ENCODE results near the gene TIMM13.
A peak's percentile ranks its signal among the peaks of the same experiment; 100 is the strongest.
"Not testable (repeated sequence)": the region's sequence is repeated elsewhere in the genome, so short reads cannot be mapped to it uniquely, and the experiment has no call there.

TIMM13 gene

GRCh38 chr19:2427429-2428320, at the start of gene TIMM13:
TIMM13 (minus strand) TSS chr19:2427586; CDS start chr19:2427533, 53 bp downstream.
- peak; percentile 93 for DNase-seq

- DNase-seq = no peak
These were observed 49.2 kb upstream of the TIMM13 start for GRCh38 chr19:2476451-2477140.

GRCh38 chr19:2475702-2476450, 48.5 kb upstream of the TIMM13 start, which contains the start of gene GADD45B:
GADD45B (plus strand) TSS chr19:2476127; CDS start chr19:2476359, 232 bp downstream.
- peak; percentile 94 for DNase-seq

- no peak for DNase-seq
These were observed 47.8 kb upstream of the TIMM13 start for GRCh38 chr19:2475018-2475701.

- peak; percentile 37 for DNase-seq
These were observed 47.0 kb upstream of the TIMM13 start for GRCh38 chr19:2474232-2475017.

- DNase-seq = not testable (repeated sequence)
These were observed 42.5 kb upstream of the TIMM13 start for GRCh38 chr19:2469915-2470200.

GRCh38 chr19:2469102-2469914, 41.9 kb upstream of the TIMM13 start:
- DNase-seq = no peak

- DNase-seq = no peak
These were observed 41.2 kb upstream of the TIMM13 start for GRCh38 chr19:2468596-2468995.

GRCh38 chr19:2464389-2464788, 37.0 kb upstream of the TIMM13 start:
- no peak for DNase-seq

GRCh38 chr19:2463694-2464093, 36.3 kb upstream of the TIMM13 start:
- not testable (repeated sequence) for DNase-seq

GRCh38 chr19:2462635-2463421, 35.4 kb upstream of the TIMM13 start:
- DNase-seq = peak; percentile 78

- no peak for DNase-seq
These were observed 34.6 kb upstream of the TIMM13 start for GRCh38 chr19:2461751-2462634.

GRCh38 chr19:2460245-2460644, 32.9 kb upstream of the TIMM13 start:
- no peak for DNase-seq

- DNase-seq = not testable (repeated sequence)
These were observed 31.4 kb upstream of the TIMM13 start for GRCh38 chr19:2458776-2459175.

GRCh38 chr19:2458054-2458453, 30.7 kb upstream of the TIMM13 start:
- no peak for DNase-seq

- no peak for DNase-seq
These were observed 30.1 kb upstream of the TIMM13 start for GRCh38 chr19:2457394-2458037.

GRCh38 chr19:2455851-2456570, 28.6 kb upstream of the TIMM13 start:
- no peak for DNase-seq

Measured in NCI-H1092 (cell line).